ENCODE measurements around the gene HECW1.

- TF ChIP-seq REST (IDR thresholded peaks at IDR 0.05; ENCODE audit: insufficient read depth in 1 of 2, low read depth in 2 of 2, low read length in 2 of 2) (no peak), FOXP2 (optimal IDR thresholded peaks at IDR 0.05; ENCODE audit: borderline replicate concordance, extremely low read depth, extremely low read length, insufficient read depth) (no peak), POLR2AphosphoS5 (IDR thresholded peaks at IDR 0.05; ENCODE audit: low read depth, low read length) (no peak)
These were observed 35.2 kb upstream of the HECW1 start for GRCh38 chr7:43077285-43077684.
